Measurements from ENCODE around the gene UVSSA. TPM values are rescaled to one million over a fixed set of nuclear protein-coding genes. Genes with fewer than 3 reads are reported as not detected.
"Not testable (repeated sequence)": the region's sequence is repeated elsewhere in the genome, so short reads cannot be mapped to it uniquely, and the experiment has no call there.

UVSSA gene
- polyA plus RNA-seq, 1 donor: 16.2 TPM

DNA sequence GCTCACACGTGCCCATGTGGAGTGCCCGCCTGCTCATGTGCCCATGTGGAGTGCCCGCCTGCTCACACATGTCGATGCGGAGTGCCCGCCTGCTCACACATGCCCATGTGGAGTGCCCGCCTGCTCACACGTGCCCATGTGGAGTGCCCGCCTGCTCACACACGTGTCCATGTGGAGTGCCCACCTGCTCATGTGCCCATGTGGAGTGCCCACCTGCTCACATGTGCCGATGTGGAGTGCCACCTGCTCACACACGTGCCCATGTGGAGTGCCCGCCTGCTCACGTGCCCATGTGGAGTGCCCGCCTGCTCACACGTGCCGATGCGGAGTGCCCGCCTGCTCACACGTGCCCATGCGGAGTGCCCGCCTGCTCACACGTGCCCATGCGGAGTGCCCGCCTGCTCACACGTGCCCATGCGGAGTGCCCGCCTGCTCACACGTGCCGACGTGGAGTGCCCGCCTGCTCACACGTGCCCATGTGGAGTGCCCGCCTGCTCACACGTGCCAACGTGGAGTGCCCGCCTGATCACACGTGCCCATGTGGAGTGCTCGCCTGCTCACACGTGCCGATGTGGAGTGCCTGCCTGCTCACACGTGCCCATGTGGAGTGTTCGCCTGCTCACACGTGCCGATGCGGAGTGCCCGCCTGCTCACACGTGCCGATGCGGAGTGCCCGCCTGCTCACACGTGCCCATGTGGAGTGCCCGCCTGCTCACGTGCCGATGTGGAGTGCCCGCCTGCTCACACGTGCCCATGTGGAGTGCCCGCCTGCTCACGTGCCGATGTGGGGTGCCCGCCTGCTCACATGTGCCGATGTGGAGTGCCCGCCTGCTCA is 47.8 kb downstream of the UVSSA start:
- DNase-seq: not testable (repeated sequence)

DNA sequence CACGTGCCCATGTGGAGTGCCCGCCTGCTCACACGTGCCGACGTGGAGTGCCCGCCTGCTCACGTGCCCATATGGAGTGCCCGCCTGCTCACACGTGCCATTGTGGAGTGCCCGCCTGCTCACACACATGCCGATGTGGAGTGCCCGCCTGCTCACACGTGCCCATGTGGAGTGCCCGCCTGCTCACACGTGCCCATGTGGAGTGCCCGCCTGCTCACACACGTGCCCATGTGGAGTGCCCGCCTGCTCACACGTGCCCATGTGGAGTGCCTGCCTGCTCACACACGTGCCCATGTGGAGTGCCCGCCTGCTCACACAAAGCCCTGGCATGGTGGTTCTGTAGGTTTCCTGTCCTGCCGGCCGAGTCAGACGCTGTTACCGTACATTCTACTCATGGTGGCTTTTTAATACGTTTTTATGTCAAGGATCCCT is 48.4 kb downstream of the UVSSA start:
- DNase-seq: not testable (repeated sequence)

DNA sequence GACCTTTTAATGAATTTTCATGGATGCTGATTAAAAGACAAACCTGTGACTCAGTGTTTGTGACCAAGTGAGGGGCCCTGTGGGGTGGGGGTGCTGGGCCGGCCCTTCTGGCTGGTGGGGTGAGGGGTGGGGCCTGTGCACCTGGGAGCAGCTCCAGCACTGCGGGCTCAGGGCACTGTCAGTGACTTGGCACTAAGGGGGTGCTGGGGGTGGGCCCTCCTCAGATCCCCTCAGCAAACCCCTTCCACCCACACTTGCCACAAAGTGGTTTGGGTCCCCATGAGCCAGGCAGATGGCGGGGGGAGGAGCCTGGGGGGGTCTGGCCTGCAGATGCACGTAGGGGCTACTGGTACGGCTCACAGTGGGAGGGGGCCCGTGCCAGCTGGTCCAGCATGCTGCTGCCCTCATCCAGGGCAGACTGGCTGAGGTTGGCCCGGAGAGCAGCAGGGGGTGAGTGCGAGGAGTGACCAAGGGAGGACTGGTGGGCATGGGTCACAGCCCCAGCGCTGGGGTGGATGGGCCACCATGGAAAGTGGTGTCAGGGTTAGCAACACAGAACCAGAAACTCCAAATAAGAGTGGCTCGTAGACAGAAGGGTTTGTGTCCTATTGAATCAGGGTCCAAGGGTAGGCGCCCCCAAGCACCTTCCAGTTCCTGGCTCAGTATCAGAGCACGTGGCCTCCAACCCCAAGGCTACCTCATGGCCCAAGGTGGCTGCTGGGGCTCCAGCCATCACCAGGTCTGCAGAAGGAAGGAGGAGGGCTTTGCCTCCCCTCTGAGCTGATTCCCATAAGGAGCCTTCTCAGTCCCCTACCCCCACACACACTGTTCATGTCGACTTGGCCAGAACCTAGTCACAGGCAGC is 49.2 kb downstream of the UVSSA start:
- no peak for DNase-seq

DNA sequence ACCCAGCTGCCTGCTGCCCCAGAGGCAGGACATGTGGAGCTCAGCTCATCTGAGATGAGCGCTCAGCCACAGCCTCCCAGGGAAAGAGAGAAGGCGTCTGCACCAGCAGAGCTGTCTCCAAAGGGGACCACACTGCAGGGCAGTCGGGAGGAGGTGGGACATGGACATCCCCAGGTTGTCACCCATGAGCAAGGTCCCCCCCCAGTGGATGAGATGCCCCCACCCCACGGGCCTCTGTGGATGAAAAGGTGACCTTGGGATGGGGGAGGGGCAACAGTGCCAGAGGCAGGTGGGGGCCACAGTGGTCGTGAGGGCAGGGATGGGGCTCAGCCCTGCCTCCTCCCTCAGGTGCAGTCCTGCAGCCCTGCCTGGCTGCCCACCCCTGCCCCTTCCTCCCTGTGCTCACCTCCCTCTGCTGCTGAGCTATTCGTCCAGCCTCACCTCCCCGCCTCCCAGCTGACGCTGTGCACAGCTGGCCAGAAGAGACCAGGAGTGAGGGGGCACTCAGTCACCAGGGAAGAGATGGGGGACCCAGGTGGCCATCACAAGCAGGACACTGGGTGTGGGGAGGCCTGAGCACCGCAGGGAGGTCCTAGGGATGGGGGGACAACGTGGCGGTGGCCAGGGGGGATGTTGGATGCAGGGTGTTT is 49.9 kb downstream of the UVSSA start:
- DNase-seq: no peak

DNA sequence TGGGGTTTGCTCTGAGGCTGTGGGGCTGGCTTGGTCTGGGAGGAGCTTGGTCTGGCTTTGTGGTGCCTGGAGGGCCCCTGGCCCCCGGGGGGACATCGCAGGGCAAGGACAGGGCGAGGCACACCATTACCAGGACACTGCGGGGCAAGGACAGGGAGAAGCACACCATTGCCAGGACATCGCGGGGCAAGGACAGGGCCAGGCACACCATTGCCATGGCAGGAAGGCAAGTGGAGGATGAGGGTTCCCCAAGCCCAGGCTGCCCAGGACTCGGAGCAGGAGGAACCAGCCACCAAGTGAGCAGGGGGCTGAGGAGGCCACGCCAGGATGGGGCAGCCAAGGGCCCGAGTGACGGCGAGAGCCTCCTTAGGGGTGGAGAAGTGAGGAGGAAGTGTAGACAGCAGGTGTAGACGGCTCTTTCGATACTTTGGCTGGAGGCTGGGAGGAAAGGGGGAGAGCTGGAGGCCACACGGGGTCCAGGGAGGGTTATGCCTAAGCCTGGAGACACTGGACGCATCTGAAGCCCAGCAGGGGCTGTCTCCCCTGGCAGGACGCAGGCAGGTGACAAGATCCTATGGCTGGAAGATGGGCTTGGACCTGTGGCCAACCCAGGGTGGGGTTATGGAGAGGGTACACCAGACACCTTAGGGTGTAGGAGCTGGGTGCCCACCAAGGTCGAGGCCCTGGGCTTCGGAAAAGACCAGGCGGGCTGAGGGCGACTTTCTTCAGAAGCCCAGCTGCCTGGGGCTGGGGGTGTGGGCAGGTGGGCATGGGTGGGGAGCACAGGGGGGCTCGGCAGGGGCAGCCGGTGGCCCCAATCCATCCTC is 51.9 kb downstream of the UVSSA start:
- no peak for DNase-seq

DNA sequence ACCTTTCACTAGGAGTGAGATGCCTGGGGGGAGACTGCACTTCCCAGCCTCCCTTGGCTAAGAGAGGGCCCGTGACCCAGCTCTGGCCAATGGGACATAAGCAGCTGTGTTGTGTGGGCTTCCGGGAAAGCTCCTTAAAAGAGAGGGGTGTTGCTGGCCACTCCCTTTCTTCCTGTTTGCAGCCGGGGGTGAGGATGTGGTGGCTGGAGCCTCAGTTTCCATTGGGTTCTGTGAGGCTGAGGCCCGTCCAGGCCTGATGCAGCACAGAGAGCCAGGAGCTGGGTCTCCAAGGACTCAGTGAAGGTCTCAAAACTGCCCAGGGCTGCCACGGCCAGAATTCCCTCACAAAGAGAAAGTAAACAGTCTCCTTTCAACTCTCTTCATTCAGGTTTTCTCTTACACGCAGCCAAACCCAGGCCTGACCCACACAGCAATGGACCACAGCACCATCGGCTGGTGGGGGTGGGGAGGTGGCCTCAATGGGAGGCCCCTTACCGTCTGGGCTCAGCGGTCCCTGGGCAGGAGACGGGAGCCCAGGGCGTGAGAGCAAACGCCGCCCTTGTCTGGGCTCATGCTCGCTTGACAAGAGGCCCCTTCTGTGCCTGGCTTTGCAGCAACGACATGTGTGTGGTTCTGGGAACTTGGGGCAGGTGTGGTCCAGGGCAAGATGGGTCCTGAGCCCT is 52.6 kb downstream of the UVSSA start:
- no peak for DNase-seq

DNA sequence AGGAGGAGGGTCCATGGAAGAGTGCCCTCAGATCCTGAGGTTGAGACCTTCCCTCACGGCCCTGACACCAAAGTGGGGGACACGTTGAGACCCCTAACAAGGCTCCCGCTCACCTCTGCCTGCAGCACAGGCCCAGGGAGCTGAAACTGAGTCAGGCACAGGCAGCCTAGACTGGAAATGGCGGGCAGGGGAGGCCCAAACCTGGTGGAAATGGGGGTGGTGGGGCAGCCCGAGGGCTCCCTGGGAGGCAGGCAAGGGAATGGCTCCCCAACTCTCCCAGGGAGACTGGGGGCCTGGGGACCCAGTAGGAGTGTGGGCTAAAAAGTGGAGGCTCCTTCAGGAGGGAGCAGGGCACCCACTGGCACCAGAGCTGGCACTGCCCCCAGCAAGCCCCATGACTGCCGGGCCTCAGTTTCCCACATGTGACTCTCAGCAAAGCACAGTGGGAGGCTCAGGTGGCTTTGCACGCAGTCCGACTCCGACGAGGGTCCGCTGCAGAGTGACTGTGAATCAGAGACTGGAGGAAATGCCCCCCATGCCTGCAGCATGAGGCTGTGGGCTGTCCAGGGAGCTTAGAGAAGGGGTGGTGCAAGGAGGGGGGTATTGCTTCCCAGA is 53.3 kb downstream of the UVSSA start:
- no peak for DNase-seq

DNA sequence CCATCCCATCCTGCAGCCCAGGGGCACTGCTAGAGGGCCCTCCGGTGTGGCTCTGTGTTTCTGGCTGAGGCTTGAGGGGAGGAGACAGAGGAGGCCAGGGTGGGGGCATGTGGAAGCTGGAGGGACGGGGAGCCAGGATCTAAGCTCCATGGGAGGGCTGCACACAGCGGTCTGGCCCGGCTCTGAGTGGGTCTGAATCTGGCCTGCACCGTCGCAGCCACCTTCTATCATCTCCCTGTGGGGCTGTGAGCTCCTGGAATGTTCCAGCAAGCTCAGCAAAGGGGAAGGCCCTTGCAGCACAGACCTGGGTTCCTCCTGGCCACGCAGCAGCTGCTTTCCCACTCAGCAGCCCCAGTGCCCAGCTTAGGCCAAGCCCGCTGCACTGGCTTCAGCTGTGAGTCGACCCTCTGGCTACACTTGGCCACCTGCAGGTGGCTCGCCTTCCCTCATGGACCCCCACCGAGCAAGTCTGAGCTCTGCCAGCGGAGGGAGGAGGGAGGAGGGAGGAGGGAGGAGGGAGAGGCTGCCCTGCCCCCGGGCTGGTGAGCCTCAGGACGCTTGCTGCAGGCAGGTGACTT is 53.9 kb downstream of the UVSSA start:
- no peak for DNase-seq

DNA sequence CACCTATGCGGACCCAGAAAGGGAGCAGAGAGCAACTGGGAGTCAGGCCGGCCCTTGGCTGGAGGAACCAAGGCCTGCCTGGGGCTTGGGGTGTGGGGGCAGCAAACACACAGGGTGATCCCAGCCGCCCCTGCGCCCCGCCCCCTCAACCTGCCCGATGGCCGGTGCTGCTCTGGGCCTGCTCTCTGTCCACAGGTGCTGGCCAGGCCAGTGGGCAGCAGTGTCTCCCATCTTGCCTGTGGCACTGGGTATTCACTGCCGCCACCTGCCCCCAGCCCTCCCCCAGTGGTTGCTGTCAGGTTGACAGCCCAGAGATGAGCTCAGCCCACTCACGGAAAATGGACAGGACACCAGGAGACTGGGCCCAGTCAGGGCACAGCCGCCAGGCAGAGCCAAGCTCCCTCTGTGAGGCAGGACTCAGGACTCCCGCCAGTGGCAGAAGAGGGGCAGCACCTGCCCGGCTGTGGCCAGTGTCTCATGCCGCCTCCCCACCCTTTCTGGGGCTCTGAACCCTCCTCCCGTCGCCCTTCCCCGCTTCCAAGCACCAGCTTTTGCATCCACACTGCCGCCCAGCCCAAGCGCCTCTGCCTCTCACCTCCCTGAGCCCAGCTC is 54.5 kb downstream of the UVSSA start:
- DNase-seq: no peak

DNA sequence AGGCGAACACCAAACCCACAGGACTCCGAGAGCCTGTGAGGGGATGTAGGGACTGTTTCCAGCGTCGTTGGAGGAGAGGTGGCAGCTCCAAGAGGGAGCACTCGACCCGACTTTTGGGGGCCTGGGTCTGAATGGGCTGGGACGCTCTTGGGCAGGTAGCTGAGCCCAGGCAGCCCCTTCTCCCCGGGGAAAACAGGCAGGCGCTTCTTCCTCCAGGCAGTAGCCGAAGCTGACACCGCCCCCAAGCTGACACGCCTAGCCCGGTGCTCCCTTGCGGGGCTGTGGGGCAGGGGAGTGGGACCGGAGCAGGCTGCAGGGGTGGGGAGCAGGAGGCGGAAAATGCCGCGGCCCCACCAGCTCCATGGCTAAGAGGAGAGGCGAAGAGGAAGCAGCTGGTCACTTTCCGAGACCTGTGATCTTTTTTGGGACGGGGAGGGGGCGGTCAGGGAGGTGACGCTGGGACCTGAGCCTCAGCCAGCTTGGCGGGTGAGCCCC is 55.1 kb downstream of the UVSSA start:
- no peak for DNase-seq

DNA sequence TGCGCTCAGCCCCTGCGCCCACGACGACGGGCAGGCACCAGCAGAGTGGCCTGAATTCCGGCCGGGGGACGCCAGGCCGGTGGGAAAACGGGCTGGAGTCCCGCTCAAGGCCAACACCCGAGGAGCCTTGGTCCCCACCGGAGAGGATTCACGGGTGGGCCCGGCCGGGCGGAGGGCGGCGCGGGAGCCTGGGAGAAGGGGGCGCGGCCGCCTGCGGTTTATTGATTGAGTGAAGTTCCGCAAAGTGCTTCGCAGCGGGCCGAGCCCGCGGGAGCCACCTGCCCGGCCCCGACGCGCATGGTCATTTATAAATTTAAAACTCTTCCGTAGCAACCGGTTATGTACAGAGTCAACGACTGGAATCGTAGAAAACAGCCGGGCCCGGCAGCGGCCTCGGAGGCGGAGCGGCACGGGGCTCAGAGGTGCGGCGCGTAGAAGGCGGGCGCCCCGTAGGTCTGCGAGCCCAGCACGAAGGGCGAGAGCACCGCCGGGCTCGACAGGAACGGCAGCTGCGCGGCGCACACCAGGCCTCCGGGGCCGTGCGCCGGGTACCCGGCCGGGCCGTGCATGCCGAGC is 55.6 kb downstream of the UVSSA start:
- DNase-seq: no peak

DNA sequence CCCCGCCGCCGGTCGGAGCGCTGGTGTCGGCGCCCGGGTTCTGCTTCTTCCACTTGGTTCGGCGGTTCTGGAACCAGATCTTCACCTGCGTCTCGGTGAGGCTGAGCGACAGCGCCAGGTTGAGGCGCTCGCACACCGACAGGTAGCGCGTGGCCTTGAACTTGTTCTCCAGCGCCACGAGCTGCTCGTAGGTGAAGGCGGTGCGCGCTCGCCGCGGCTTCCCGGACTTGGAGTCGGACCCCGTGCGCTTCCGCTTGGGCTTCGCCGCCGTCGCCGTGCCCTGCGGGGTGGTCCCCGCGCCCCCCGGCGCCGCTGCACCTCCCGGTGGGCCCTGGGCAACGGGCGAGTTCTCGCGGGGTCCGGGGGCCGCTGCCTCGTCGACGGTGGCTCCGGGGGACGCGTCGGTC is 56.2 kb downstream of the UVSSA start:
- DNase-seq: no peak

DNA sequence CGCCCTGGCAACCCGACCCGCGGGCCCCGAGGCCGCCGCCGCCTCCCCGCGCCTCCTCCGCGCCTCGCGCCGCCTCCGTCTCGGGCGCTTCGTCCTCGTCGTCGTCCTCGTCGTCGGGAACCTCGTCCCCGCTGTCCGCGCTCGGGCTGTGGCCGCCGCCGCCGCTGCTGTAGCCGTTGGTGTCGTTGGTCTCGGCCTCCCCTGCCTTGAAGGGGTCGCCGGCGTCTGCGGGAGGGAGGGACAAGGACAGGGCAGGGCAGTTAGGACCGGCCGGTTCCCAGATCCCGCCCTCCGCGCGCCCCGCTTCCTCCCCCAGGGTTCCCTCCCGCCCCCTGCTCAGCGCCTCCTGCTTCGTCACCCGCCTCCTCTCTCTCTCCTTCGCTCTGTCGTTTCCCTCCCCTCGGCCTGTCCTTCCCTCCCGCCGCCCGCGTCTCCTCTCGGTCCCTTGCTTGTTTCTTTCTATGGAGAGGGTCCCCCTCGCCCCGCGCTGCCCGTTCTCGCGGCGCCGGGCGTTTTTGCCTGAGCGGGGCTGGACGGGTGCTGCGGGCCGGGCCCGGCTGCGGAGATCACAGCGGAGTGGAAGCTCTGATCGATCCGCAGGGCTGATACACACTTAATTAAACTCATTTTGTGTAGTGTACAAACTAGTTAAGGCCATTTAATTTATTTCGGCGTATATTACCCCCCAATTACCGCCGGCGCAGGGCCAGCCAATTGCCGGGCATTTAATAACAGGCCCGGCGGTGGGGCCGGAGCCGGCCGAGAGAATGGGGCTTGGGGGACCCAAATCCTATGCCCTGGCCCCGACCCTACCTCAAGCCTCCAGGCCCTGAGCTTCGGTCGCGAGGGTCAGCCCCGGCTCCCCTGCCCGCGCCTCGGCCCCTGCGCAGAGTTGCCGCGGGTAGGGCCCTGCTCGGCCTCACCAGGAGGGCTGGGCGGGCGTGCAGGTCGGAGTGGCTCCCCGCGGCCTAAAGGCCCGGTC is 56.9 kb downstream of the UVSSA start:
- DNase-seq: no peak

DNA sequence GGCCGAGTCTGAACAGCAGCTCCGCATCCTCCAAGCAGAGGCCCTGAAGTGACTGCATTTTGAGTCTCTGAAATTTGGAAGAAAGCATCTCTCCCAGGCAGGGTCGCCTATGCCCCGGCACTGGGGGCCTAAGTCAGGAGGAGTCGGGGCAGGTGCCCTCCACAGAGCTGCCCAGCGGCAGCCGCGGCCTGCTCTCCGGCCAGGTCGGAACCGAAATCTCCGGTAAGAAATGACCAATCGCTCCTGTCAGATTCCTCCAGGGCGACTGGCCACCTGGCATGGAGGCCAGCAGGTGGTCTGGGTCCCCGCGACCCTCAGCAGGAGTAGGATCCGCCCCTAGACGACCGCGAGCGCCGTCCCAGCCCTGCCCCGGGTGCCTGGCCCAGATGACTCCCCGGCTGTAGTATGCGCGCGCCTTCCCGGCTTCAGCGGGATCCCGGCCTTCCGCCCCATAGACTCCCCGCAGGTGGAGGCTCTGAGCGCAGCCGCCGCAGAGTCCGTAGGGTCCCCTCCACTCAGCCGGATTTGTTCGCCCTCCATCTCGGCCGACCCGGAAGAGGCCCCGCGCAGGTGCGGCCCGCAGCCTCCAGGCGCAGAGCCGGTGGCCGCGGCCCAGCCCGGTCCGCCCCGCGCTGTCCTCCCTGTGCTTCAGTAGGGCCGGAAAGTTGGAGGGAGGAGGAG is 57.7 kb downstream of the UVSSA start:
- no peak for DNase-seq

DNA sequence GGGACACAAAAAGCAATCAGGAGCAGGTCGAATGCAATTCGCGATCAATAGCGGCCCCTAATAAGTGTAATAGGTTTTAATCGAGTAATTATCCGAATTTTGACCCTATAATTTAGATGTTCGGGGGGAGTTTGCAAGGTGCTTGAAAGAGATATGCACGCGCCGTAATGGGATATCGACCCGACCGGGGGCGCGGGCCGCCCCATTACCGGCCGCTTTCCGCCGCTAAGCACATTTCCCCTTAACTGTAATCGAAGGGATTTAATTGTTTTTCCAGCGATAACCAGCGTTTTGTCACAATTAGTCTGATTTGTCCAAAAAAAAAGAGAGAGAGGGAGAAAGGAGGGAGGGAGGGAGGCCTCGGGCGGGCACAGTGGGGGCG is 58.2 kb downstream of the UVSSA start:
- no peak for DNase-seq

DNA sequence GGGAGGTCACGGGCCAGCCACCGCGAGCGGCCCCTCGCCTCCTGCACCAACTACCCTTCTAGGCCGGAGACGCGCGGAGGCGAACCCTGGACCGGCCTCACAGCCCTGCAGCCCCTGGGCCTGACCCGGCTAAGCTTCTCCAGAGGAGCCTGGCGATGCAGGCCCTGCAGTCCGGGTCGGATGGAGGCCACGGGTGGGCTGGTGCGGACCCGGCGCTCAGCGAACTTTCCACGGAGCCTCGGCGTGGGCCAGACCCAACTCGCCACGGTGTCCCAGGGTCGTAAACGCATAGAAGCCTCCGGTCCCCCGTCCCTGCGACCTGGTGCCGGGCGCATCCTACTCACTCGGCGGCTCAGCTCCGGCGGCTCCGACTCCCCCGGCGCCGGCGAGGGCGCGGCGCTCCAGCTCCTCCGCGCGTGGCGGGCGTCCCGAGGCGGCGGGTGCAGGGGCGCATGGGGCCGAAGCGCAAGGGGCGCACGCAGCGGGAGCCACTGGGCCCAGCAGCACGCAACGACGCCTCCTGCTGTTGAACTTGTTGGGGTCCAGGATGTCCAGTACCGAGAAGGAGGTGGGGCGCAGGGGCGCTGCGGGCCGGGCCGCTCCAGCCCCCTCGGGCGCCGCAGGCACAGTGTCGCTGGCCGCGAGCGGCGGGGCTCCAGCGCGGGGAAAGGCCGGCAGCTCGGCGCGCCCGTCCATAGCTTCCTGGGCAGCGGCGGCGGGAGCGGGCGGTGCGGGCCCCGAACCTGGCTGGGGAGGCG is 58.8 kb downstream of the UVSSA start:
- no peak for DNase-seq
